ENCODE data around the gene PITRM1.
"Not testable (repeated sequence)": the region's sequence is repeated elsewhere in the genome, so short reads cannot be mapped to it uniquely, and the experiment has no call there.

PITRM1 gene

DNA sequence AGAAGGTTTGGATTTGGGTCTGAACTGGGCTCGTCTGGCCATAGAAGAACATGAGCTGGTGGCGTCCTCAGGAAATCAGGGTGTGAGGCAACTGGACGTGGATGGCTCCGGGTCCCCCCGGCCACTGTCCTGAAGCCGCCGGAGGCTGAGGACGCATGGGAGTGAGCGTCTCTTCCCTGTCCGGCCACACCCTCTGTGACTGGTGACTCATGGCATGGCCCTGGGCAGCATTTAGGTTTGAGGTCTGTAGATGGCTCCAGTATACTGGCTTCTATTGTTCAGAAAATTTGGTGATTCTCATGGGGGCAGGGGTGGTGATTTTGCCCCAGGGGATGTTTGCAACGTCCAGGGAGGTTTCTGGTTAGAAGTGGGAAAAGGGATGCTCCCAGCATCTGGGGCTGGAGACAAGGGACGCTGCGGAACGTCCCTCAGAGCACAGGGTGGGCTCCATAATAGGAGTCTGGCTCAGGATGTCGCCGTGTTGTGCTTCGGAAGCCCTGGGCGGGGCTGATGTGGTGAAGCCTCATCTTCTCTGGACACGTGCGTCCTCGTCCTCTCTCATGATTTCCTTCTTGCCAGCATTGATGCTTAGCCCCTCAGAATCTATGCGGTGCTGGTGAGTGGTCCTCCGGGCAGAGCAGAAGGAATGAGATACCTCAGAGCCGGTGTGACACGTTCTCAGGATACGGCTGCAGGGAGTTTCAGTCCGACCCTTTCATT is 49.9 kb downstream of the PITRM1 start:
- DNase-seq (ENCODE audit: low read depth in 1 of 2, low spot score in 1 of 2) = no peak

GRCh38 chr10:3122034-3122433 is 50.5 kb downstream of the PITRM1 start:
- DNase-seq (ENCODE audit: low read depth in 1 of 2, low spot score in 1 of 2) = no peak

GRCh38 chr10:3119796-3120459 is 52.7 kb downstream of the PITRM1 start:
- no peak for DNase-seq (ENCODE audit: low read depth in 1 of 2, low spot score in 1 of 2)

- DNase-seq (ENCODE audit: low read depth in 1 of 2, low spot score in 1 of 2) = no peak
Observed at GRCh38 chr10:3118641-3119091, 53.9 kb downstream of the PITRM1 start.

- no peak for DNase-seq (ENCODE audit: low read depth in 1 of 2, low spot score in 1 of 2)
Observed at GRCh38 chr10:3117486-3117885, 55.1 kb downstream of the PITRM1 start.

- no peak for DNase-seq (ENCODE audit: low read depth in 1 of 2, low spot score in 1 of 2)
Observed at GRCh38 chr10:3116508-3117100, 56.0 kb downstream of the PITRM1 start.

- DNase-seq (ENCODE audit: low read depth in 1 of 2, low spot score in 1 of 2) = no peak
Observed at GRCh38 chr10:3115685-3116084, 56.9 kb downstream of the PITRM1 start.

DNA sequence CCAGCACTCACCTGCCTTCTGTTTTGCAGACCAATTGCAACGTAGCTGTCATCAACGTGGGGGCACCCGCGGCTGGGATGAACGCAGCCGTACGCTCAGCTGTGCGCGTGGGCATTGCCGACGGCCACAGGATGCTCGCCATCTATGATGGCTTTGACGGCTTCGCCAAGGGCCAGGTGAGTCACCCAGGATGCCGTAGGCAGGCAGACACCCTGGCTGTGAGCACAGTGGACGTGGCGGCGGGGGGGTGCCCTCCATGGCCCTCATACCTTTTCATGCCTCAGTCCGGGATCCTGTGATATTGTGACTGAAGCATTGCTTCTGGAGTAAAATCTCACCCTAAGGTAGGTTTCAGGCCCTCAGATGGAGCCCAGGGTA is 59.2 kb downstream of the PITRM1 start:
- no peak for DNase-seq (ENCODE audit: low read depth in 1 of 2, low spot score in 1 of 2)

DNA sequence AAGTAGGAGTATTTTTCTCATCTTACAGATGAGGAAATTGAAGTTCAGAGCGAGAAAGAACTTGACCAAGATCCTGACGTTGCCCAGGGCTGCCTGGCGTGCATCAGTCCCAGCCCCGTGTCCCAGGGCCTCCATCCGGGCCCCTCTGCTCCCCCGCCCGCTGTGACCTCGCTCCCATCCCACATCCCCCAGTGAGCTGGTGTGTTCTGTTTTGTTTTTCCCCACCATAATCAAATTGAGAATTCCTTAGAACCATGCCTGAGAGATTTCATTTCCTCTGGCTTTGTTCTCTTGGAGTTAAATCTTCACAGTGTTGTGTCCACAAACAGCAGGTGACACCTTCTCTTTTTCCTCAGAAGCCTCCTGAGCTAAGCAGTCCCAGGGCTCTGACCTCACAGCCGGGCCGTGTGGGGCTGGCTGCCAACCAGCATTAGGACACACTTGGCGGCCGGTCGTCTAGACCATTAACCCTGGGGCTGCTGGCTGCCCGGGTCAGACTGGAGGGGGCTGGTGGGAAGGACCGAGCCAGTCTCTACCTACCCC is 60.9 kb downstream of the PITRM1 start:
- DNase-seq (ENCODE audit: low read depth in 1 of 2, low spot score in 1 of 2) = no peak

DNA sequence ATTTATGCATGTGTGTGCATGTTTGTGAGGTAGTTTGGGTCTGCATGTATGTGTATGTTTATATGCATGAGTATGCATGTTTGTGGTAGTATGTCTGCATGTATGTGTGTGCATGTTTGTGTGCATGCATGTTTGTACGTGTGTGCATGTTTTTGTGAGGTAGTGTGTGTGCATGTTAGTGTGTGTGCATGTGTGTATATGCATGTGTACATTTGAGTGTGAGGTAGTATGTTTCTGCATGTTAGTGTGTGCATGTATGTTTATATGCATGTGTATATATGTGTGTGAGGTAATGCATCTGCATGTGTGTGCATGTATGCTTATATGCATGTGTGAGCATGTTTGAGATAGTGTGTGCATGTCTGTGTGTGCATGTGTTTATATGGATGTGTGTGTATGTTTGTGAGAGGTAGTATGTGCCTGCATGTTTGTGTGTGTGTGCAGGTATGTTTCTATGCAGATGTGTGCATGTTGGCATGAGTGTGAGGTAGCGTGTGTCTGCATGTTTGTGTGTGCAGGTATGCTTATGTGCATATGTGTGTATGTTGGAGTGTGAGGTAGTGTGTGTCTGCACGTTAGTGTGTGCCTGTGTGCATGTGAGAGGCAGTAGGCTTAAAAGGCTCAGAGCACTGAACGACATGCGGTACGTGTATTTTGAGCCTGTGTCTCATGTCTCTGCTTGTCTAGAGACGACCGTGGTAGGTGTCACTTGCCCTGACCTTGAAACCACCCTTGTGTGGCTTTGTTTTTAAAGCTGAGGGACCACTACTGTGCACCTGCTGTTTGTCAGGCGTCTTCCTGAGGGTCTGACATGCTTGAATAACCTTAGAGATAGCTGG is 61.6 kb downstream of the PITRM1 start:
- no peak for DNase-seq (ENCODE audit: low read depth in 1 of 2, low spot score in 1 of 2)

GRCh38 chr10:3109633-3110032 is 62.9 kb downstream of the PITRM1 start:
- DNase-seq (ENCODE audit: low read depth in 1 of 2, low spot score in 1 of 2) = no peak

DNA sequence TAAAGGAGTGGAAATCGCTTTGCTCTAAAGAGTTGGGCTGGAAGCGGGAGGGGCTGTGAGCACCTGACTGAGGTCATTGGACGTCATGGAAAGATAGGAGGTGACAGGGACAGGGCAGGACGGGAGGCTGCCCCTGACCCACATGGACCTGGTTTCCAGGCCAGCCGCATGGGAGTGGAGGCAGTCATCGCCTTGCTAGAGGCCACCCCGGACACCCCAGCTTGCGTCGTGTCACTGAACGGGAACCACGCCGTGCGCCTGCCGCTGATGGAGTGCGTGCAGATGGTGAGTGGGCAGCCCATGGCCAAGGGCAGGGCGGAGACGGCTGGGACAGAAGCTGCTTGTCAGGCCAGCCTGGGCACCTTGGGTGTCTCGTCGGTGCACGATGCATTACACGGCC is 63.4 kb downstream of the PITRM1 start:
- DNase-seq (ENCODE audit: low read depth in 1 of 2, low spot score in 1 of 2) = no peak

GRCh38 chr10:3108575-3109105 is 63.9 kb downstream of the PITRM1 start:
- no peak for DNase-seq (ENCODE audit: low read depth in 1 of 2, low spot score in 1 of 2)

GRCh38 chr10:3108033-3108432 is 64.5 kb downstream of the PITRM1 start:
- no peak for DNase-seq (ENCODE audit: low read depth in 1 of 2, low spot score in 1 of 2)

DNA sequence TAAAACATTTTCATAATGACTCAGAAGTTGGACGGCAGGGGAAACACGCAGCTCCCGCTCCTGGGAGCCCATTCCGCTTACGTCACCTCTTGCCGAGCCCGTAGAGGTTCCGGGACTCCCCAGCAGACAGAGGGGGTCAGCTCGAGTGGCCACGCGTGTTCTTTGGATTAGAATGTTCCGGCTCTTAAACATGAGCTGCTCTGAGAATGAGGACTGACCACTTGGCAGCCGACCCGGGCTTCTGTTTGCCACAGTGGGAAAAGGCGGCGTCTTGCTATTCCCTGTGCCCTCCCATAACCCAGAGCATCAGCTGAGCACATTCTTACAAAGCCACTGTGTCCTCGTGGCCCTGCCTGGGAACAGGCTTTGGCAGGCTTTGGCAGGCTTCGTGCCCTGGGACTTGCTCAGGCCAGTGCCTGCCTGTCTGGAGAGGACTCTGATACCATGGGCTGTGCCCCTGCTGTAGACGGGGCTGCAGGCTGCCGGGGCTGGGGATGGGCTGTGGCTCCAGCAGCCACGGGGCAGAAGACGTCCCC is 65.1 kb downstream of the PITRM1 start:
- no peak for DNase-seq (ENCODE audit: low read depth in 1 of 2, low spot score in 1 of 2)

- DNase-seq (ENCODE audit: low read depth in 1 of 2, low spot score in 1 of 2) = no peak
Observed at GRCh38 chr10:3106928-3107425, 65.6 kb downstream of the PITRM1 start.

- not testable (repeated sequence) for DNase-seq (ENCODE audit: low read depth in 1 of 2, low spot score in 1 of 2)
Observed at GRCh38 chr10:3106328-3106727, 66.3 kb downstream of the PITRM1 start.

GRCh38 chr10:3105905-3106304 is 66.7 kb downstream of the PITRM1 start:
- DNase-seq (ENCODE audit: low read depth in 1 of 2, low spot score in 1 of 2) = no peak

GRCh38 chr10:3105166-3105565 is 67.4 kb downstream of the PITRM1 start:
- no peak for DNase-seq (ENCODE audit: low read depth in 1 of 2, low spot score in 1 of 2)

- no peak for DNase-seq (ENCODE audit: low read depth in 1 of 2, low spot score in 1 of 2)
Observed at GRCh38 chr10:3104251-3104918, 68.2 kb downstream of the PITRM1 start.

Data from activated CD4-positive, alpha-beta T cell treated with anti-CD3 and anti-CD28 coated beads, Interleukin-2, amount 50 U/mL, for 24 hours (primary cell).